BE2C (cell line): ENCODE data around the gene CCDC43.
"Not testable (repeated sequence)": the region's sequence is repeated elsewhere in the genome, so short reads cannot be mapped to it uniquely, and the experiment has no call there.

ENCODE experiments used
- DNase-seq: peaks from one replicate; pipeline ENCODE4 v3.0.0-alpha.2; 2020
- H3K27me3 ChIP-seq: fragments of 250-450 bp; sonication (Bioruptor Pico); 2 replicates; pipeline ENCODE4 v1.5.1; 2020; ENCODE audit warnings: mild to moderate bottlenecking
- H3K36me3 ChIP-seq: fragments of 250-450 bp; sonication (Bioruptor Pico); 2 replicates; pipeline ENCODE4 v1.5.1; 2020; ENCODE audit warnings: mild to moderate bottlenecking
- H3K4me1 ChIP-seq: fragments of 250-450 bp; sonication (Bioruptor Pico); 2 replicates; pipeline ENCODE4 v1.5.1; 2020
- H3K4me3 ChIP-seq: 2 replicates; pipeline ENCODE4 v1.5.1; 2011; ENCODE audit warnings: low read depth, low read length
- H3K9me3 ChIP-seq: fragments of 250-450 bp; sonication (Bioruptor Pico); 2 replicates; pipeline ENCODE4 v1.5.1; 2020
- TF ChIP-seq, protein P1 (sequence below): IDR thresholded peaks from 2 replicates; pipeline ENCODE4 v1.5.1; 2012; ENCODE audit warnings: mild to moderate bottlenecking, low read depth, low read length

Gene CCDC43

DNA sequence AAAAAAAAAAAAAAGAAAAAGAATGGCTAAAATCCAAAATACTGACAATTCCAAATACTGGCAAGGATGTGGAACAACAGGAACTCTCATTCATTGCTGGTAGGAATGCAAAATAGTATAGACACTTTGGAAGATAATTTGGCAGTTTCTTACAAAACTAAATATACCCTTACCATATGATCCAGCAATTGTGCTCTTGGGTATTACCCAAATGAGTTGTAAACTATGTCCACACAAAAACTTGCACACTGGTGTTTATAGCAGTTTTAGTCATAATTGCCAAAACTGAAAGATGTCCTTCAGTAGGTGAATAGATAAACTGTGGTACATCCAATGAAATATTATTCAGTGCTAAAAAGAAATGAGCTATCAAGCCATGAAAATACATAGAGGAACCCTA is 41.8 kb downstream of the CCDC43 start:
- TF ChIP-seq, protein P1, sequence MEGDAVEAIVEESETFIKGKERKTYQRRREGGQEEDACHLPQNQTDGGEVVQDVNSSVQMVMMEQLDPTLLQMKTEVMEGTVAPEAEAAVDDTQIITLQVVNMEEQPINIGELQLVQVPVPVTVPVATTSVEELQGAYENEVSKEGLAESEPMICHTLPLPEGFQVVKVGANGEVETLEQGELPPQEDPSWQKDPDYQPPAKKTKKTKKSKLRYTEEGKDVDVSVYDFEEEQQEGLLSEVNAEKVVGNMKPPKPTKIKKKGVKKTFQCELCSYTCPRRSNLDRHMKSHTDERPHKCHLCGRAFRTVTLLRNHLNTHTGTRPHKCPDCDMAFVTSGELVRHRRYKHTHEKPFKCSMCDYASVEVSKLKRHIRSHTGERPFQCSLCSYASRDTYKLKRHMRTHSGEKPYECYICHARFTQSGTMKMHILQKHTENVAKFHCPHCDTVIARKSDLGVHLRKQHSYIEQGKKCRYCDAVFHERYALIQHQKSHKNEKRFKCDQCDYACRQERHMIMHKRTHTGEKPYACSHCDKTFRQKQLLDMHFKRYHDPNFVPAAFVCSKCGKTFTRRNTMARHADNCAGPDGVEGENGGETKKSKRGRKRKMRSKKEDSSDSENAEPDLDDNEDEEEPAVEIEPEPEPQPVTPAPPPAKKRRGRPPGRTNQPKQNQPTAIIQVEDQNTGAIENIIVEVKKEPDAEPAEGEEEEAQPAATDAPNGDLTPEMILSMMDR, result no peak

DNA sequence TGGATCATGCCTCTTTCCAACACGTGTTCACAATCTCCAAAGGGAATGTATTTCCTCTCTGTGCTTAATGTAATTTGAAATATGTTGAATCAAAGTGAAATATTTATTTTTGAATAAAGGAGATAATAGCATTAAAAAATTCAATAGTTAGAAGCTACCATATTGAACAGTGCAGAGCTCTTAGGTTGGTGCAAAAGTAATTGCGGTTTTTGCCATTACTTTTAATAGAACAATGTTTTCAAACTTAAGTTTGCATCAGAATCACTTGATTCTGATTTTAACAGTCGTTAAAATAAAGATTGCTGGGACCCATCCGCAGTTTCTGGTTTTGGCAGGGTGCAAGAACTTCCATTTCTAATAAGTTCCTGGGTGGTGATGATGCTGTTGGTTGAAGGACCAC is 43.3 kb downstream of the CCDC43 start:
- H3K4me1 ChIP-seq, result no peaks in the 10 kb centered on the region
- TF ChIP-seq, protein P1, result no peak
- peaks cover 17% of the 10 kb centered on the region for H3K27me3 ChIP-seq
- no peaks in the 10 kb centered on the region for H3K36me3 ChIP-seq
- H3K9me3 ChIP-seq, result no peaks in the 10 kb centered on the region; the same call in 1 of the 2 replicates
- no peak for DNase-seq
- no peak overlapping the region for H3K4me3 ChIP-seq

More for the DNA sequence above, 41.8 kb downstream of the CCDC43 start:
- Histone ChIP-seq H3K27me3 (peaks cover 17% of the 10 kb centered on the region), H3K4me3 (no peak overlapping the region), H3K36me3 (no peaks in the 10 kb centered on the region), H3K4me1 (no peaks in the 10 kb centered on the region), H3K9me3 (no peaks in the 10 kb centered on the region; the same call in 1 of the 2 replicates)
- no peak for DNase-seq

DNA sequence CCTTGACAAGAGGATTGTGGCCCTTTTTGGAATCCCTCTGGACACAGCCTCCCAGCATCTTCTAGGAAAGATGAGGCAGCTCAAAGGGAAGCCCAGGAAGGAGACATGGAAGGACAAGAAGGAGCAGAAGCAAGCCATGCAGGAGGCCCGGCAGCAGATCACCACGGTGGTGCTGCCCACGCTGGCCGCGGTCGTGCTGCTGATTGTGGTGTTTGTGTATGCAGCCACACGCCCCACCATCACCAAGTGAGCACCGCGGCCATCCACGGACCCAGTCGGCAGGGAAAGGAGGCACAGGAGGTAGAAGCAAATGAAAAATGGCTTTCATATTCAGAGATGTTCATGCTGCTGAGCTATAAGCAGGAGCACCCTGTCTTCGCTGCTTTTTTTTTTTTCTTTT is 44.2 kb downstream of the CCDC43 start:
- no peak overlapping the region for H3K4me3 ChIP-seq
- TF ChIP-seq, protein P1, result no peak
- no peak for DNase-seq
- no peaks in the 10 kb centered on the region; the same call in 1 of the 2 replicates for H3K9me3 ChIP-seq
- H3K36me3 ChIP-seq, result no peaks in the 10 kb centered on the region
- peaks cover 17% of the 10 kb centered on the region for H3K27me3 ChIP-seq
- no peaks in the 10 kb centered on the region for H3K4me1 ChIP-seq

DNA sequence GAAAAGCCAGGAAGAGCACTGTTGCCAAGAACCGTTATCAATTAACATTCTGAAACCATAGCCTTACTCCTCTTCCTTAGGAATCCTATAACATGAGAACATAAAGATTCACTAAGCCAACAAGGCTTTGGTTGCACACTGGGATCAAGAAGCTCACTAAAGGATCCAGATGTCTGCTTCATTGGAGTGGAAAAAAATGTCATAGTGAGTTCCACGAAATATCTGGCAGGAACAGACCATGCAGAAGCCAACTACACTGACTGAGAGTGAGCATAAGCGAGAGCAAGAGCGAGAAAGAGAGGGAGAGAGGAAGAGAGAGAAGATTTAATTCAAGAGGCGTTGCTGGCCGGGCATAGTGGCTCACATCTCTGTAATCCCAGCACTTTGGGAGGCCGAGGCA is 46.7 kb downstream of the CCDC43 start:
- no peak for DNase-seq

DNA sequence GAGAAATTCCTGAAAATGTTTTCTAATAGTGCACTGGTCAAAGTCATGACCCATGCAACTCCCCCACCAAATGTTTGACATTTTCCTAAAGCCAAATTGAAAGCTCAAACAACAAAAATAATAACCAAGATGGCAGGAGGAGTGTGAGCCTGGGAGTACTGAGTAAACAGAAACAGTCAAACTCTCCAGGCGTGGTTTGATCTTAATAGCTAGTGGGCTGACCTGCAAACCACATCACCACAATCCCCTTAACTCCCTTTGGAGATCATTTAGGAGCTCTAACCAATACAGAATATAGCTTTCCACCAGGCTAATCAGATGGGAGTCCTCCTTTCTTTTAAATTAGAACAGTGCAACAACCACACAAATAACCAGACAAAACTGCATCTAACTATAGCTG is 52.5 kb downstream of the CCDC43 start:
- H3K36me3 ChIP-seq, result no peaks in the 10 kb centered on the region
- TF ChIP-seq, protein P1, result no peak
- DNase-seq, result no peak
- H3K4me3 ChIP-seq, result no peak overlapping the region
- no peaks in the 10 kb centered on the region for H3K9me3 ChIP-seq
- 0 out of 2 replicates have a peak, but pooled peaks cover 4% of the 10 kb centered on the region for H3K27me3 ChIP-seq
- no peaks in the 10 kb centered on the region for H3K4me1 ChIP-seq

More for the DNA sequence above, 46.7 kb downstream of the CCDC43 start:
- H3K27me3 ChIP-seq, result peaks cover 4% of the 10 kb centered on the region; the same call in 1 of the 2 replicates
- TF ChIP-seq, protein P1, result no peak
- no peak overlapping the region for H3K4me3 ChIP-seq
- no peaks in the 10 kb centered on the region for H3K4me1 ChIP-seq
- no peaks in the 10 kb centered on the region for H3K36me3 ChIP-seq
- H3K9me3 ChIP-seq, result no peaks in the 10 kb centered on the region; the same call in 1 of the 2 replicates

DNA sequence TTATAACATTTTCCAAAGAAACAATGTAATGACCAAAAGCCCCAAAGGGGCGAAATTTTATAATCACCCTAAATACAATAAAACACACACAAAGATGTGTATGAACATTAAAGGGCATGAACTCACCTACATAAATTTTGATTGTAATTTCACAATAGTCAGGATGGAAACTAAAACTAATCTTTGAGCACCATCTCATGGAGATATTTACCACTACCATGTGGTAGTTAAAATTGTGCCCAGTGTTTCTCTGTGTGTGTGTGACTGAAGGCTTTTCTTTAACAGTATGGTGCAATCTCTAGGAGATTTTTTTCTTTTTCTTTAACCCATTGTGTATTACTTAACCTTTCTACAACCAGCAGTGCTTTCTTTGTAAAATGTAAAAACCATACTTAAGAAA is 53.0 kb downstream of the CCDC43 start:
- 0 out of 2 replicates have a peak, but pooled peaks cover 4% of the 10 kb centered on the region for H3K27me3 ChIP-seq
- H3K4me3 ChIP-seq, result no peak overlapping the region
- H3K9me3 ChIP-seq, result no peaks in the 10 kb centered on the region
- no peak for DNase-seq
- H3K36me3 ChIP-seq, result no peaks in the 10 kb centered on the region
- TF ChIP-seq, protein P1, result peak; percentile 20; the same call in 1 of the 2 replicates
- no peaks in the 10 kb centered on the region for H3K4me1 ChIP-seq

DNA sequence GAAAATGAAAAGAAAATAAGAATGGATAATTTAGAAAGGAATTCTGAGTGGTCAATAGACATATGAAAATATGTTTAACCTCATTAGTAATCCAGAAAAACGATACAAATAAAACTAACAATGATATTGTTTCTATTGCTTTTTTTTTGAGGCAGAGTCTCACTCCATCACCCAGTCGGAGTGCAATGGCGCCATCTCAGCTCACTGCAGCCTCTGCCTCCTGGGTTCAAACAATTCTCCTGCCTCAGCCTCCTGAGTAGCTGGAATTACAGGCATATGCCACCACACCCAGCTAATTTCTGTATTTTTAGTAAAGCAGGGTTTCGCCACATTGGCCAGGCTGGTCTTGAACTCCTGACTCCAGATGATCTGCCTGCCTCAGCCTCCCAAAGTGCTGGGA is 55.2 kb downstream of the CCDC43 start:
- DNase-seq, H3K4me3 ChIP-seq, H3K27me3 ChIP-seq, H3K9me3 ChIP-seq, H3K36me3 ChIP-seq, H3K4me1 ChIP-seq: not testable (repeated sequence)
